G401 (cell line): Measurements from ENCODE around the gene TIMM44. TPM values are rescaled to one million over a fixed set of nuclear protein-coding genes. Genes with fewer than 3 reads are reported as not detected.
A peak's percentile ranks its signal among the peaks of the same experiment; 100 is the strongest.

Source experiments
- DNase-seq: peaks from one replicate; pipeline ENCODE4 v3.0.0-alpha.2; 2015; ENCODE audit warnings: low spot score
- in situ Hi-C: cut with HindIII; loops from 2 replicates; pipeline ENCODE4 v1.10.0; 2016; ENCODE audit warnings: low sequenced_read_pairs, mixed read lengths
- total RNA-seq: library from RNA; depleted of rRNA; stranded (reverse); fragments of >200 nt; shearing (Covaris generic); gene quantifications from 2 replicates; pipeline ENCODE4 v1.2.3, GENCODE V29; 2014; rRNA removed

The TIMM44 gene
- total RNA-seq: 100 and 168 TPM in 2 replicates

GRCh38 chr19:7943444-7944176 lies at the start of gene TIMM44:
TSS of gene TIMM44 (minus strand) at chr19:7943666. CDS start at chr19:7943651, 15 bp downstream.
- peak; percentile 100 for DNase-seq
- in situ Hi-C loops: no loop called here

- no peak for DNase-seq
- in situ Hi-C loops: no loop called here
These were observed 49.1 kb upstream of the TIMM44 start for GRCh38 chr19:7992575-7992974.

GRCh38 chr19:7989071-7989575 lies 45.7 kb upstream of the TIMM44 start:
- in situ Hi-C loops: no loop called here
- DNase-seq: no peak

DNA sequence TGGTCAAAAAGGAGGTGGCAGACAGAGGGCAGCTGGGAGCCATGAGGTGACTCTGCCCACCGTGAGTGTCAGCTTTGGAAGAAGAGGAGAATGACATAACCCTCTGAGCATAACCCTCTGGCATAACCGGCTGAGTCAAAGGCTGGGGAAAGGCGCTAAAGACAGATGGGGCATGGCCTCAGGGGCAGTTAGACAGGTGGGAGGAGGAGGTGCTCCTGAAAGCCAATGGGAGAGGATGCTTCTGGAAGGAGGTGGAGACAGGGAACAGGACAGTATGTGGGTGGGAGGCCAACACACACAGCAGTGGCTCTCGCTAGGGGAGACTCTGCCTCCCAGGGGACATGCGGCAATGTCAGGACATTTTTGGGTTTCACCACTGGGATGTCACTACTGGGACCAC lies 44.8 kb upstream of the TIMM44 start:
- in situ Hi-C loops: no loop called here
- no peak for DNase-seq

- in situ Hi-C loops: no loop called here
- no peak for DNase-seq
These were observed 43.8 kb upstream of the TIMM44 start for GRCh38 chr19:7987114-7987768.

GRCh38 chr19:7986321-7987113 lies 43.1 kb upstream of the TIMM44 start:
- in situ Hi-C loops: no loop called here
- peak; percentile 64 for DNase-seq

- in situ Hi-C loops: no loop called here
- DNase-seq: no peak
These were observed 42.0 kb upstream of the TIMM44 start for GRCh38 chr19:7985481-7985911.

DNA sequence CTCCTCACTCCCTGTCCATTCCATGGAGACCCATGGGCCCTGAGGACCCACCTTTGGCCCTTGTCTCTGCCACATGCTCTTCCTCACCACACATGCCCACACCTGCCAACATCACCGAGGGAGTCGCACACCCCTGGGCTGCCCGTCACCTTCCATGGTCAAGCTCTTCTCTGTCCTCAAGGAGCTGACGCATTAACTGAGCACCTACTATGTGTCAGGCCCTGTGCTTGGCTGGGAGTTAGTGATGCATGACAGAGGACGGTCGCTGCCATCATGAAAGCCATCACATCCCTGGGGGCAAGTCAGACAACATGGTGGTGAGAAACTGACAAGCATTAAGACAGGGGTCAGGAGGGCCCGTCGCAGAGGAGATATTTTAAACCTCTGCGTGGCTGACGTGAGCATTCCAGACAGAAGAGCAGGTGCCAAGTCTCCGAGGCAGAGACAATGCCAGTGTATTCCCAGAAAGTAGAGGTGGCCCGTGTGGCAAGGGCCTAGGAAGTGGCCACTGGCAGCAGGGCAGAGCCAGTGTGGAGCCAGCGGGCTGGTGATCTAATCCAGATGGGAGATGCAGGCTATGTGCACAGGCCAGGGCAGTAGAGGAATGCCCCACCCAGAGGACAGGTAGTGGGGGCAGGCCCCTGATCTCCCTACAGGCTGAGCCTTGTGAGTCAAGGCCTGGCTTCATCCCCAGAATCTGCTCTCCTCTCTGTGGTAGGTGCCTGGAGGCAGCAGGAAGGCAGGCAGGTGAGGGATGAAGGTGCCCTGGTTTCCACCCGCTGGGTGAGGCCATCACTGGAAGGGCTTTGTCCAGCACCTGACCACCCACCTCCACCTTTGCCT lies 40.8 kb upstream of the TIMM44 start:
- DNase-seq: no peak
- in situ Hi-C loops: no loop called here

- in situ Hi-C loops: no loop called here
- peak; percentile 87 for DNase-seq
These were observed 40.0 kb upstream of the TIMM44 start for GRCh38 chr19:7983286-7983950.

- in situ Hi-C loops: no loop called here
- no peak for DNase-seq
These were observed 39.2 kb upstream of the TIMM44 start for GRCh38 chr19:7982651-7983099.

- in situ Hi-C loops: no loop called here
- no peak for DNase-seq
These were observed 38.6 kb upstream of the TIMM44 start for GRCh38 chr19:7982103-7982502.

DNA sequence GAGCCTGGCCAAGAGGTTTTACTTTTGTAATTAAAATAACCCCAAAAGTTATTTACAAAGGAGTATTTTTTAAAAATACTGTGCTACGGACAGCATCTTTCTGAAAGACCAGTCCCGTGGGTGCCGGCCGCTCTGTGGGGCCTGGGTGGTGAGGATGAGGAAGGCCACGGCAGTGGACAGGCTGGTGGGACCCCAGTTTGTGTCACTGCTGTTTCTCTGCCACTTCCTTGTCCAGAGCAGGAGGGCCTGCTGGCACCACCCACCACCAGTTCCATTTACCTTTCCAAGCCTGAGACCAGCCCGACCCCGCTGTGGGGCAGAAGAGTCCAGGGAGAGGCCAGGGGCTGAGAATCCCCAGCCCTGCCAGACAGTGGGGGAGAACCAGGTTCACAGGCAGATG lies 38.2 kb upstream of the TIMM44 start:
- in situ Hi-C loops: no loop called here
- no peak for DNase-seq

DNA sequence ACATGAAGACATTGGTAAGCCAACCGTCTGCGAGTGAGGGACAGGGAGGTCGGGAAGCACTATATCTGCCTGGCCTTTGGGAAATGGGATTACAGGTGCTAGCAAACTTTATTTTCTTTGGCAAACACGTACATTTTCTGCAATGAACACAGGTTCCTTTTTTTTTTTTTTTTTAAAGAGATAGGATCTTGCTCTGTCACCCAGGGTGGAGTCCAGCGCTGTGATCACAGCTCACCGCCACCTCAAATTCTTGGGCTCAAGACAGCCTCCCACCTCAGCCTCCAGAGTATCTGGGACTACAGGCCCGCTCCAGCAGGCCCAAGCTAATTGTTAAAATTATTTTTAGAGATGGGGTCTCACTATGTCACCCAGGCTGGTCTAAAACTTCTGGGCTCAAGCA lies 37.7 kb upstream of the TIMM44 start:
- DNase-seq: no peak
- in situ Hi-C loops: no loop called here

DNA sequence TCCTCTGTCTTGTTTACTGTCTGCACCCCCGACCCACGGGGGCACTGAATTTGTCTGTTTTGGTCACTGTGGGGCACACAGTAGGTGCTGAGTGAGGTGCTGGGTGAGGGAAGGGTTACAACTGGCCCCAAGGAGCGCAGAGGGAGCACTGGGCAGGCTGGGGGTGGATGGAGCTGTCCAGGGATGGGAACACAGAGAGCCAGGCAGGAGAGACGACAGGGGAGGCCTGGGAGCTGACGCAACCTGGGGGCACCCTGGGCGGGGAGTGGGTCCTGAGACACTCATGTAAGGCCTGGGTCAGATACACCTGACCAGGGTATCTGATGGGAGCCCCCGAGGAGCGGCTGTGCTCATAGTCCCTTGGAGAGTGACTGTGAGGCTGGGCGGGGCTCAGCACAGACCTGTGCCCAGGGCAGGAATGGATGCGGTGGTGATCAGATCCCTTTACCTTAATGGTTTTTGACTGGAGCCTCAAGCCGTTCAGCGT lies 37.2 kb upstream of the TIMM44 start:
- in situ Hi-C loops: no loop called here
- no peak for DNase-seq

DNA sequence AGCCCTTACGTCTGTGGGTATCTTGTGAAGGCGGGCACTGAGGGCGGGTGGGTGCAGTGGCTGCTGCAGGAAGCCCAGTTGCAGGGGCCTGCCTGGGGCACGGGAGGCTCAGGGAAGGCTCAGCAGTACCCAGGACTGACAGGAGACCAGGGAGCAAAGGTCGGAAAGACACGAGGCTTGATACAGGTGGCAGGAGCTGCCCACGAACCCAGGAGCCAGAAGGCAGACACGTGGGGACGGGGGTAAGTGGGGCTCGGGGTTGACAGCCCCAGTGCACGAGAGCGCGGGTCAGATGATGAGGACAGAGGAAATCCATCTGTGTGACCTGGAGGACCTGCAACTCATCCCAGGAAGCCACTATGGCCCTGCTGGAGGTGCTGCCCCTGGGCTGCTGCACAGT lies 36.7 kb upstream of the TIMM44 start:
- in situ Hi-C loops: no loop called here
- no peak for DNase-seq

DNA sequence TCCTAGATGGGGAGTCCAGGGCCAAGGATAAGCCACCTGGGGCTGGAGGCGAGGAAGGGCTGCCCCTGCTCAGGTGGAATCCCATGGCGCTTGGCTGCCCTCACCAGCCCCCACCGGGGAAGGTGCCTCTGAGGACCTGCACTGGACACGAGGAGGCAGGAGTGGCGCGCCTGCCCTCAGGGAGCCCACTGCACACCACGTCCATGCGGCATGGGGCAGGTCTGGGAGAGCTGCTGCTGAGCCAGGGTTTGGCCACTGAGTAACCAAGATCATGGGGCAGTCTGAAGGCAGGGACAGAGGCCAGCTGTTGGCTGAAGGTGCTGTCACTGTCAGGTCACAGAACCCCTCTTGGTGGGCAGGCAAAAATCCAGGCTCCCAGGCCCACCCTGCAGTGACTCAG lies 36.1 kb upstream of the TIMM44 start:
- no peak for DNase-seq
- in situ Hi-C loops: no loop called here

- in situ Hi-C loops: no loop called here
- no peak for DNase-seq
These were observed 35.5 kb upstream of the TIMM44 start for GRCh38 chr19:7979011-7979410.

DNA sequence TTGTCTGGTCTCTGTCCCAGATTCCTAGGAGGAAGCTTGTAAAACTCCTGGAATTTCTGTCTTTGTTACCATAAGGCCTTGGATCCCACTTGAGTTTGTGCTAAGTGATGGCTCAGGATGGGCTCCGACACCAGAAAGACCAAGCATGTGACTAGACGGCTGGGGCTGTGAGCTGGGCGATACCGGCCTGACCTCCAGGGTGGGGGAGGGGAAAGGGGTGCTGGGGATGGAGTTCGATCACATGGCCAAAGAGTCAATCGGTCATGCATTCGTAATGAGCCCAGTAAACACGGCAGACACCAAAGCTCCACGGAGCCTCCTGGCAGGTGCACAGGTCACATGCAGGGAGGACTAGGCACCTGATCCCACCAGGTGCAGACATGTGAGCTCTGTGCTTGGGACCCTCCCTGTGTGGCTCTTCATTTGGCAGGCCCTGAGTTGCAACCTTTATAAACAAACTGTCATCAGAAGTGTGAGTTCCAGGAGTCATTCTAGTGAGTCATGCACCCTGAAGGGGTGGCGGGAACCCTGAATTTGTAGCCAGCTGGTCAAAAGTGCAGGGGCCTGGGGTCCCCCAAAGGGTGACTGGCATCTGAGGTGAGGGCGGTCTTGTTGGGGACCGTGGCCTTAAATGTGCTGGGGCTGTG lies 34.8 kb upstream of the TIMM44 start:
- in situ Hi-C loops: no loop called here
- DNase-seq: no peak
